HG03095 (cell line): ENCODE data around the gene RBMY1D.
"Not testable (repeated sequence)": the region's sequence is repeated elsewhere in the genome, so short reads cannot be mapped to it uniquely, and the experiment has no call there.

ENCODE experiments used
- ATAC-seq: cut with Tn5 transposase; IDR thresholded peaks from one replicate; pipeline ENCODE4 v1.9.1; 2021; ENCODE audit warnings: moderate library complexity; ENCODE audit not compliant: unreplicated experiment

The RBMY1D gene

GRCh38 chrY:21894426-21894825 is at the start of gene RBMY1D:
RBMY1D (minus strand) TSS chrY:21894526; CDS start chrY:21892513, 2,013 bp downstream.
- not testable (repeated sequence) for ATAC-seq

GRCh38 chrY:21917932-21918331 is 23.6 kb upstream of the RBMY1D start, which contains the start of gene RBMY1E:
RBMY1E (minus strand) TSS chrY:21918032; CDS start chrY:21916054, 1,978 bp downstream.
- ATAC-seq, result not testable (repeated sequence)

GRCh38 chrY:21869407-21870076 is 24.8 kb downstream of the RBMY1D start:
- ATAC-seq, result not testable (repeated sequence)

GRCh38 chrY:21845481-21845880 is 48.8 kb downstream of the RBMY1D start:
- no peak for ATAC-seq

GRCh38 chrY:21842090-21842489 is 52.2 kb downstream of the RBMY1D start:
- ATAC-seq, result no peak

DNA sequence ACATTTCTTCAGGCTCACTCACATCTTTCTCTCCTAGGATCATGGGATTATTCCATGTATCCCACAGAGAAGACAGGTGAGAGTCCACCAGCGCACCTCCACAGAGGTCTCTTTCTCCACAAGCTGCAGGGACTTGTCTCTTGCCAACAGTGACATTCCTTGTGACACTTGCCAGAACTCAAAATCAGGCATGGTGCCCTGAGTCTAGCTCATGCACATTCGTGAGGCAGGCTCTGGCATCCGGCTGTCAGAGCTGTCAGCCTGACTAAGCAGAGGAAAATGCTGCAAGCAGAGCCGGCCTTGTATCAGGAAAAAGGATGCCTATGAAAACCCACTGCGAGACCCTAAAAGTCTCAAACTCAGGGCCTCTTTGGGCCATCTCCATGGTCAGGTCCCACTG is 54.8 kb downstream of the RBMY1D start:
- ATAC-seq, result no peak

DNA sequence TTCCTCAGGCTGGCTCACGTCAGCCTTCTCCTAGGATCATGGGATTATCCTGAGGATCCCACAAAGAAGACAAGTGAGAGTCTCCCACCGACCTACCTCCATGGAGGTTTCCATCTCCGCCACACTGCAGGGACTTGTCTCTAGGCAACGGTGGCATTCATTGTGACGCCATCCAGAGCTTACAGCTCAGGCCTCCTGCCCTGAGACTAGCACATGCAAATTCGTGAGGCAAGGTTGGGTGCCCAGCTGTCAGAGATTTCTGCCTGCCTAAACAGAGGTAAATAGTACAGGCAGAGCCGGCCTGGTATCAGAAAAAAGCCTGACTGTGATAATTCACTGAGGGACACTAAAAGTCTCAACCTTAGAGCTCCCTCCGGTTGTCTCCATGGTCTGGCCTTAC is 58.0 kb downstream of the RBMY1D start:
- ATAC-seq, result no peak

GRCh38 chrY:21835052-21835451 is 59.3 kb downstream of the RBMY1D start:
- ATAC-seq, result no peak
